ENCODE measurements around the gene PFAS.

GRCh38 chr17:8222380-8222629, 26.8 kb upstream of the PFAS start:
- TF ChIP-seq CTCF (IDR thresholded peaks at IDR 0.05; ENCODE audit: poor library complexity, severe bottlenecking): no peak
- TF ChIP-seq EP300 (conservative IDR thresholded peaks at IDR 0.05; ENCODE audit: poor library complexity, severe bottlenecking): peak; percentile 57
- TF ChIP-seq REST (IDR thresholded peaks at IDR 0.05; ENCODE audit: borderline replicate concordance): no peak
- TF ChIP-seq TAF1 (IDR thresholded peaks at IDR 0.05; ENCODE audit: low read depth): no peak
- TF ChIP-seq EZH2 (IDR thresholded peaks at IDR 0.05; ENCODE audit: borderline replicate concordance, insufficient read depth, low read length, poor library complexity, severe bottlenecking): no peak
- no peak for TF ChIP-seq POLR2AphosphoS5 (IDR thresholded peaks at IDR 0.05)
- TF ChIP-seq MXI1 (conservative IDR thresholded peaks at IDR 0.05; ENCODE audit: poor library complexity, severe bottlenecking): no peak
- no peak for TF ChIP-seq RAD21 (conservative IDR thresholded peaks at IDR 0.05)
